NT2/D1 (cell line): Measurements from ENCODE around the gene CILP2.

Experiments used
- YY1 ChIP-seq: IDR thresholded peaks from 2 replicates; pipeline ENCODE4 v1.6.1; 2011; ENCODE audit not compliant: insufficient read length, insufficient read depth
- ZNF274 ChIP-seq: IDR thresholded peaks from 2 replicates; pipeline ENCODE4 v1.6.1; 2011; ENCODE audit warnings: mild to moderate bottlenecking, low read depth, low read length

GRCh38 chr19:19531951-19532805 lies 5.9 kb upstream of the CILP2 start:
- TF ChIP-seq ZNF274 (no peak), YY1 (no peak)
